Parathyroid adenoma (tissue), 2 donors: ENCODE measurements around the gene PARD3B.

Source experiments
- H2AFZ ChIP-seq: fragments of 300-600 bp; sonication (generic); one replicate; pipeline ENCODE4 v1.7.0; 2017; ENCODE audit warnings: antibody characterized with exemption, mild to moderate bottlenecking
- H3K27ac ChIP-seq: fragments of 300-600 bp; sonication (generic); one replicate; pipeline ENCODE4 v1.7.0; 2017
- H3K27me3 ChIP-seq: fragments of 300-600 bp; sonication (generic); one replicate; pipeline ENCODE4 v1.7.0; 2017; ENCODE audit warnings: low read length; ENCODE audit not compliant: control insufficient read depth, insufficient read depth
- H3K36me3 ChIP-seq: fragments of 300-600 bp; sonication (generic); one replicate; pipeline ENCODE4 v1.7.0; 2017; ENCODE audit warnings: low read length; ENCODE audit not compliant: control insufficient read depth, insufficient read depth
- H3K4me1 ChIP-seq: fragments of 300-600 bp; sonication (generic); one replicate; pipeline ENCODE4 v1.7.0; 2017; ENCODE audit warnings: control low read depth
- H3K4me2 ChIP-seq: fragments of 300-600 bp; sonication (generic); one replicate; pipeline ENCODE4 v1.7.0; 2017; ENCODE audit warnings: low read length
- H3K4me3 ChIP-seq: fragments of 300-600 bp; sonication (generic); one replicate; pipeline ENCODE4 v1.7.0; 2017; ENCODE audit warnings: low read depth, low read length
- H3K79me2 ChIP-seq: fragments of 300-600 bp; sonication (generic); one replicate; pipeline ENCODE4 v1.7.0; 2017; ENCODE audit warnings: control low read depth
- H3K9ac ChIP-seq: fragments of 300-600 bp; sonication (generic); one replicate; pipeline ENCODE4 v1.7.0; 2017; ENCODE audit warnings: mild to moderate bottlenecking
- H3K9me3 ChIP-seq: fragments of 300-600 bp; sonication (generic); one replicate; pipeline ENCODE4 v1.7.0; 2017; ENCODE audit warnings: low read length; ENCODE audit not compliant: control insufficient read depth
- CTCF ChIP-seq: fragments of 300-600 bp; sonication (generic); IDR thresholded peaks from one replicate; pipeline ENCODE4 v1.7.0; 2017; ENCODE audit warnings: antibody characterized with exemption, mild to moderate bottlenecking
- donor health status: primary hyperparathyroidism.

The PARD3B gene

GRCh38 chr2:205220559-205220958 is 675.3 kb downstream of the PARD3B start:
- Histone ChIP-seq H3K27ac (no peak overlapping the region), H3K9me3 (no peaks in the 10 kb centered on the region), H3K79me2 (no peaks in the 10 kb centered on the region), H3K4me1 (no peaks in the 10 kb centered on the region), H3K9ac (no peak overlapping the region), H2AFZ (no peak overlapping the region), H3K4me3 (no peak overlapping the region), H3K27me3 (no peaks in the 10 kb centered on the region), H3K4me2 (no peak overlapping the region), H3K36me3 (no peaks in the 10 kb centered on the region)
- no peak for TF ChIP-seq CTCF

- Histone ChIP-seq H3K36me3 (no peaks in the 10 kb centered on the region), H3K4me3 (no peak overlapping the region), H3K27ac (no peak overlapping the region), H3K79me2 (no peaks in the 10 kb centered on the region), H3K4me2 (no peak overlapping the region), H2AFZ (no peak overlapping the region), H3K4me1 (no peaks in the 10 kb centered on the region), H3K9ac (no peak overlapping the region), H3K27me3 (no peaks in the 10 kb centered on the region), H3K9me3 (no peaks in the 10 kb centered on the region)
- TF ChIP-seq CTCF = no peak
Measured at GRCh38 chr2:205232086-205232485, 686.8 kb downstream of the PARD3B start.

- no peak overlapping the region for H3K9ac ChIP-seq
Measured at GRCh38 chr2:205235434-205235833, 690.2 kb downstream of the PARD3B start.

GRCh38 chr2:205237524-205237923 is 692.2 kb downstream of the PARD3B start:
- no peak for TF ChIP-seq CTCF
- H3K4me1 ChIP-seq = no peaks in the 10 kb centered on the region
- no peaks in the 10 kb centered on the region for H3K27me3 ChIP-seq
- no peak overlapping the region for H3K27ac ChIP-seq
- no peak overlapping the region for H3K4me2 ChIP-seq
- no peaks in the 10 kb centered on the region for H3K79me2 ChIP-seq
- H3K4me3 ChIP-seq = no peak overlapping the region
- H3K9me3 ChIP-seq = no peaks in the 10 kb centered on the region
- H3K9ac ChIP-seq = no peak overlapping the region
- no peaks in the 10 kb centered on the region for H3K36me3 ChIP-seq
- no peak overlapping the region for H2AFZ ChIP-seq

More at GRCh38 chr2:205235434-205235833, 690.2 kb downstream of the PARD3B start:
- H3K9me3 ChIP-seq = no peaks in the 10 kb centered on the region
- no peak for TF ChIP-seq CTCF
- no peak overlapping the region for H3K27ac ChIP-seq
- no peaks in the 10 kb centered on the region for H3K27me3 ChIP-seq
- no peaks in the 10 kb centered on the region for H3K79me2 ChIP-seq
- no peak overlapping the region for H3K4me2 ChIP-seq
- H3K4me1 ChIP-seq = no peaks in the 10 kb centered on the region
- H3K4me3 ChIP-seq = no peak overlapping the region
- H2AFZ ChIP-seq = no peak overlapping the region
- H3K36me3 ChIP-seq = no peaks in the 10 kb centered on the region

GRCh38 chr2:205245001-205245400 is 699.7 kb downstream of the PARD3B start:
- Histone ChIP-seq H3K4me3 (no peak overlapping the region), H3K4me1 (no peaks in the 10 kb centered on the region), H3K4me2 (no peak overlapping the region), H3K79me2 (no peaks in the 10 kb centered on the region), H3K27ac (no peak overlapping the region), H3K9me3 (no peaks in the 10 kb centered on the region), H3K27me3 (no peaks in the 10 kb centered on the region), H3K36me3 (no peaks in the 10 kb centered on the region), H2AFZ (no peak overlapping the region), H3K9ac (no peak overlapping the region)
- no peak for TF ChIP-seq CTCF
